ENCODE data around the gene NPHP4.
A peak's percentile ranks its signal among the peaks of the same experiment; 100 is the strongest.

The NPHP4 gene

DNA sequence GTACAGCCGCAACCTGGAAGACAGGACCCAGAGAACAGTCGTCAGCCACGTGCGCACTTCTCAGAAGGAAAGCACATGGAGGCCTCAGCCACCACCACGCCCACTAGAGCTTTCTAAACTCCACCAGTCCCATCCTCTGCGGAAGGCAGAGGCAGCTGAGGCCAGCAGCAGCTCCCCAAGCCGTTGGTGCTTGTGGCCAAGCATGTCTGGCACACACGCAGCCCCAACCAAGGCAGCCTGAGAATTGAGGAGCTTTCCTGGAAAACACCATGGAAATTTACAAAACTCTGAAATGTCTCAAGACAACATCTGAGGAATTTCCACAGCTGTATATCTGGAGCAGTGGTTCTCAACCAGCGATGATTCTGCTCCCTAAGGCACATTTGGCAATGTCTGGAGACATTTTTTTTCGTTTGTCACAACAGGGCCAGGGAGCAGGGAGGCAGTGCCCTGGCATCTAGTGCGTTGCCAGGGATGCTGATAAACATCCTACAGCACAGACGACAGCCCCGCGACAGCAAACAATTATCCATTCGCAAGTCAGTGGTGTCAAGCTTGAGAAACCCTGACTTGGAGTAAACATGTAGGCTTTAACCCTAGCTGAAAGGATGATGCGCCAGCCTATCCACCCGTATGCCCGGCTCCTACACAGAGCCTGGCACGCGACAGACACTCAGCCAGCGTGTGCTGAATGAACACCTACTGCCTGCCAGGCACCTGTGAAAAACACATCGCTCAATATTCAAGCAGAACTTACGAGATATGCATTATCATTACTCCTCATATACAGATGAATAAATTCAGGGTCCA lies 24.7 kb downstream of the NPHP4 start:
- Mint-ChIP-seq H3K27ac (no peak overlapping the region), H3K4me1 (ENCODE audit: low read depth) (no peaks in the 10 kb centered on the region), H3K9me3 (no peaks in the 10 kb centered on the region), H3K27me3 (ENCODE audit: low read depth) (no peaks in the 10 kb centered on the region), H3K36me3 (ENCODE audit: low read depth) (no peaks in the 10 kb centered on the region), H3K4me3 (no peak overlapping the region)

DNA sequence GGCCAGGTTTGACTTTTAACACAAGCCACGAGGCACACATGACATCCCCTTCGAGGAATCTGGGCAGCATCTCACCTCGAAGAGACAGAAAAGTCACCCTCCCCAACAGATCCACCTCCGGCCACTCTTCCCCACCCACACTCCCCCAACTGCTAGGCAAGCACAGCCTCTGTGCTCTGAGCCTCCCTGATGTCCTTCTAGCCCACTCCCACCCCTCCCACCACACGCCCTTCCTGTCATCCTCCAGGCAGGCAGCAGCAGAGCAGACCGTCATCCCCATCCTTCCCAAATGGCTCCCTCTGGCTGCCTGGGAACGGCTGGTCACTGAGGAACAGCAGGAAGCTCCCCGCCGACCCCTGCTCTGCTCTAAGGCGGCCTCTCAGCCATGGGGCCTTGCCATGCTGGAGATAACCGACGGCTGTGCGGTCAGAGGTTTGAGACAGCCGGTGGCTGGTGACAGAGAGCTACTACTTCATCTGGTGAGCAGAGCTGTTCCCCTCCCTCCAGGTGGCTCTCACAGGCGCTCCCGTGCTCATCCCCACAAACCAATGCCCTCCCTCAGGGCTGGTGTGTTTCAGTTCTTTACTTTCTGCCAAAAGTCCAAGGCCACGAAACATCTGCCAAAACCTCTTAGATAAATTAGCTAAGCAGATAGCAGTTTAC lies 25.6 kb downstream of the NPHP4 start:
- H3K9me3 Mint-ChIP-seq, result no peaks in the 10 kb centered on the region
- H3K4me1 Mint-ChIP-seq (ENCODE audit: low read depth), result peaks cover 2% of the 10 kb centered on the region
- no peaks in the 10 kb centered on the region for H3K36me3 Mint-ChIP-seq (ENCODE audit: low read depth)
- H3K27ac Mint-ChIP-seq, result no peak overlapping the region
- no peak overlapping the region for H3K4me3 Mint-ChIP-seq
- H3K27me3 Mint-ChIP-seq (ENCODE audit: low read depth), result no peaks in the 10 kb centered on the region

GRCh38 chr1:5965586-5966131 lies 26.6 kb downstream of the NPHP4 start:
- H3K36me3 Mint-ChIP-seq (ENCODE audit: low read depth), result peaks cover 5% of the 10 kb centered on the region

DNA sequence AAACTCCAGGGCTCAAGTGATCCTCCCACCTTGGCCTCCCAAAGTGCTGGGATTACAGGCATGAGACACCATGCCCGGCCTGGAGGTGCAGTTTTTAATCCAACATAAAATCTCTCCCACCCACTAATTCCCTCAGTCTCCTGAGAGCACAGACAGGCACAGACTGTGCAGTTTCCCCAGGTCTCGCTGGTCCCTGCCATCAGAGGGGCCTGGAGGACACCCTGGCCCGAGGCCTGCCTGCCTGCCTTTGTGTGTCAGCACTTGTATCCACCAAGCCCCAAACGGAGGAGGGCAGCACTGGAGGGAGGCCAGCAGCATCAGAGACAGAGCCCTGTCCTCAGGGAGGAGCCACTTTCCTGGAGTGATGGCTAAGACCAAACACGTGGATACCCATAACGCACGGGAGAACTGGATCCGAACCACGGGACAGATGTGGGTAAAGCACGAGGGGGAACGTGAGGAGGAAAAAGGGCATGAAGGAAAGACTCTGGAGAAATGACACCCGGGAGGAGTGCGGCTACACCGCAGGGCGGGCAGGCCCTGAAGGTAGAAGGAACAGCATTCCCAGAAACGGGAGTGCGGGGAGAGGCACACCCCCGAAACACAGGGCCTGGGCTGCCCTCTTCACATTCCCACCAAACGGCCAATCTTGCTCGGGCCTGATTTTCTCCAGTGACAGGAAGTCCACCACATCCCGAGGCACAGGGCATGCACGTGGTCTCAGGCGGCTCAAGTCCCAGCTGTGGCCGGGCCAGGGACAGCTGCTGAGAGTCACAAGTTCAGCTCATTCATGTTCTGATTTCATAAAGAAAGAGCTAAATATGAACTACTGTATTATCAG lies 29.7 kb downstream of the NPHP4 start:
- Mint-ChIP-seq H3K4me3 (no peak overlapping the region), H3K27ac (no peak overlapping the region), H3K36me3 (ENCODE audit: low read depth) (peaks cover 9% of the 10 kb centered on the region), H3K27me3 (ENCODE audit: low read depth) (no peaks in the 10 kb centered on the region), H3K4me1 (ENCODE audit: low read depth) (peaks cover 9% of the 10 kb centered on the region), H3K9me3 (no peaks in the 10 kb centered on the region)

More at GRCh38 chr1:5965586-5966131, 26.6 kb downstream of the NPHP4 start:
- Mint-ChIP-seq H3K9me3 (no peaks in the 10 kb centered on the region), H3K27me3 (ENCODE audit: low read depth) (no peaks in the 10 kb centered on the region), H3K27ac (no peak overlapping the region), H3K4me1 (ENCODE audit: low read depth) (peaks cover 2% of the 10 kb centered on the region), H3K4me3 (no peak overlapping the region)

GRCh38 chr1:5961601-5962000 lies 30.6 kb downstream of the NPHP4 start:
- H3K36me3 Mint-ChIP-seq (ENCODE audit: low read depth), result peaks cover 14% of the 10 kb centered on the region
- H3K9me3 Mint-ChIP-seq, result no peaks in the 10 kb centered on the region
- H3K27ac Mint-ChIP-seq, result no peak overlapping the region
- peaks cover 11% of the 10 kb centered on the region for H3K4me1 Mint-ChIP-seq (ENCODE audit: low read depth)
- H3K27me3 Mint-ChIP-seq (ENCODE audit: low read depth), result no peaks in the 10 kb centered on the region
- no peak overlapping the region for H3K4me3 Mint-ChIP-seq

- H3K27me3 Mint-ChIP-seq (ENCODE audit: low read depth), result no peaks in the 10 kb centered on the region
- H3K36me3 Mint-ChIP-seq (ENCODE audit: low read depth), result peaks cover 17% of the 10 kb centered on the region
- no peak overlapping the region for H3K4me3 Mint-ChIP-seq
- H3K4me1 Mint-ChIP-seq (ENCODE audit: low read depth), result peaks cover 15% of the 10 kb centered on the region
- H3K27ac Mint-ChIP-seq, result no peak overlapping the region
- no peaks in the 10 kb centered on the region for H3K9me3 Mint-ChIP-seq
Observed at GRCh38 chr1:5960336-5960735, 31.9 kb downstream of the NPHP4 start.

- H3K4me3 Mint-ChIP-seq, result no peak overlapping the region
- no peaks in the 10 kb centered on the region for H3K9me3 Mint-ChIP-seq
- H3K36me3 Mint-ChIP-seq (ENCODE audit: low read depth), result peaks cover 20% of the 10 kb centered on the region
- no peak overlapping the region for H3K27ac Mint-ChIP-seq
- H3K4me1 Mint-ChIP-seq (ENCODE audit: low read depth), result peaks cover 21% of the 10 kb centered on the region
- no peaks in the 10 kb centered on the region for H3K27me3 Mint-ChIP-seq (ENCODE audit: low read depth)
Observed at GRCh38 chr1:5959667-5960230, 32.5 kb downstream of the NPHP4 start.

- Mint-ChIP-seq H3K4me1 (ENCODE audit: low read depth) (peaks cover 26% of the 10 kb centered on the region), H3K9me3 (no peaks in the 10 kb centered on the region), H3K27ac (no peak overlapping the region), H3K27me3 (ENCODE audit: low read depth) (no peaks in the 10 kb centered on the region), H3K4me3 (no peak overlapping the region), H3K36me3 (ENCODE audit: low read depth) (peaks cover 23% of the 10 kb centered on the region)
Observed at GRCh38 chr1:5959087-5959486, 33.1 kb downstream of the NPHP4 start.

- peaks cover 27% of the 10 kb centered on the region for H3K36me3 Mint-ChIP-seq (ENCODE audit: low read depth)
- H3K4me3 Mint-ChIP-seq, result no peak overlapping the region
- H3K27ac Mint-ChIP-seq, result peak overlapping the region; percentile 4
- peaks cover 24% of the 10 kb centered on the region for H3K4me1 Mint-ChIP-seq (ENCODE audit: low read depth)
- no peaks in the 10 kb centered on the region for H3K9me3 Mint-ChIP-seq
- no peaks in the 10 kb centered on the region for H3K27me3 Mint-ChIP-seq (ENCODE audit: low read depth)
Observed at GRCh38 chr1:5956022-5956830, 36.0 kb downstream of the NPHP4 start.

GRCh38 chr1:5955479-5955977 lies 36.7 kb downstream of the NPHP4 start:
- Mint-ChIP-seq H3K4me3 (no peak overlapping the region), H3K4me1 (ENCODE audit: low read depth) (peaks cover 24% of the 10 kb centered on the region), H3K9me3 (no peaks in the 10 kb centered on the region), H3K36me3 (ENCODE audit: low read depth) (peaks cover 20% of the 10 kb centered on the region), H3K27ac (peak overlapping the region; percentile 27), H3K27me3 (ENCODE audit: low read depth) (no peaks in the 10 kb centered on the region)

- Mint-ChIP-seq H3K9me3 (no peaks in the 10 kb centered on the region), H3K36me3 (ENCODE audit: low read depth) (peaks cover 18% of the 10 kb centered on the region), H3K4me1 (ENCODE audit: low read depth) (peaks cover 24% of the 10 kb centered on the region), H3K27ac (peak overlapping the region; percentile 24), H3K27me3 (ENCODE audit: low read depth) (no peaks in the 10 kb centered on the region), H3K4me3 (peak overlapping the region; percentile 10)
Observed at GRCh38 chr1:5954964-5955363, 37.3 kb downstream of the NPHP4 start.

GRCh38 chr1:5953386-5953785 lies 38.8 kb downstream of the NPHP4 start:
- Mint-ChIP-seq H3K4me1 (ENCODE audit: low read depth) (peaks cover 21% of the 10 kb centered on the region), H3K36me3 (ENCODE audit: low read depth) (peaks cover 18% of the 10 kb centered on the region), H3K27me3 (ENCODE audit: low read depth) (no peaks in the 10 kb centered on the region), H3K4me3 (no peak overlapping the region), H3K27ac (no peak overlapping the region), H3K9me3 (no peaks in the 10 kb centered on the region)

GRCh38 chr1:5951846-5952410 lies 40.3 kb downstream of the NPHP4 start:
- peaks cover 16% of the 10 kb centered on the region for H3K36me3 Mint-ChIP-seq (ENCODE audit: low read depth)
- no peak overlapping the region for H3K27ac Mint-ChIP-seq
- no peak overlapping the region for H3K4me3 Mint-ChIP-seq
- no peaks in the 10 kb centered on the region for H3K9me3 Mint-ChIP-seq
- no peaks in the 10 kb centered on the region for H3K27me3 Mint-ChIP-seq (ENCODE audit: low read depth)
- peaks cover 16% of the 10 kb centered on the region for H3K4me1 Mint-ChIP-seq (ENCODE audit: low read depth)
